HCT116 (cell line): ENCODE measurements around the gene DLX3.

ENCODE experiments used
- EZH2 ChIP-seq: fragments of 200-600 bp; sonication (generic); IDR thresholded peaks from 2 replicates; pipeline ENCODE4 v1.6.1; 2017; ENCODE audit warnings: antibody characterized with exemption, mixed run types
- RAD21 ChIP-seq: IDR thresholded peaks from 2 replicates; pipeline ENCODE4 v1.6.1; 2012; ENCODE audit warnings: low read depth, mild to moderate bottlenecking
- ZFX ChIP-seq: fragments of 450-650 bp; IDR thresholded peaks from 2 replicates; pipeline ENCODE4 v1.6.1; 2017
- TF ChIP-seq, protein P1 (sequence below): IDR thresholded peaks from 2 replicates; pipeline ENCODE4 v1.6.1; 2012
- TF ChIP-seq, protein P2 (sequence below), 3 experiments: fragments of 200-600 bp in 1 of 3; sonication (generic) in 1 of 3; IDR thresholded peaks in 2 of 3; conservative IDR thresholded peaks in 1 of 3; 2 replicates each; pipeline ENCODE4 v1.5.1; 2012 to 2017; ENCODE audit warnings: low read depth in 2 of 3, low read length in 2 of 3, antibody characterized with exemption in 1 of 3, borderline replicate concordance in 1 of 3, control low read depth in 1 of 3, mild to moderate bottlenecking in 1 of 3, mixed read lengths in 1 of 3, mixed run types in 1 of 3, moderate library complexity in 1 of 3; ENCODE audit not compliant: insufficient read depth in 1 of 3
- TF ChIP-seq, protein P3 (sequence below): IDR thresholded peaks from 2 replicates; pipeline ENCODE4 v1.6.1; 2012

DNA sequence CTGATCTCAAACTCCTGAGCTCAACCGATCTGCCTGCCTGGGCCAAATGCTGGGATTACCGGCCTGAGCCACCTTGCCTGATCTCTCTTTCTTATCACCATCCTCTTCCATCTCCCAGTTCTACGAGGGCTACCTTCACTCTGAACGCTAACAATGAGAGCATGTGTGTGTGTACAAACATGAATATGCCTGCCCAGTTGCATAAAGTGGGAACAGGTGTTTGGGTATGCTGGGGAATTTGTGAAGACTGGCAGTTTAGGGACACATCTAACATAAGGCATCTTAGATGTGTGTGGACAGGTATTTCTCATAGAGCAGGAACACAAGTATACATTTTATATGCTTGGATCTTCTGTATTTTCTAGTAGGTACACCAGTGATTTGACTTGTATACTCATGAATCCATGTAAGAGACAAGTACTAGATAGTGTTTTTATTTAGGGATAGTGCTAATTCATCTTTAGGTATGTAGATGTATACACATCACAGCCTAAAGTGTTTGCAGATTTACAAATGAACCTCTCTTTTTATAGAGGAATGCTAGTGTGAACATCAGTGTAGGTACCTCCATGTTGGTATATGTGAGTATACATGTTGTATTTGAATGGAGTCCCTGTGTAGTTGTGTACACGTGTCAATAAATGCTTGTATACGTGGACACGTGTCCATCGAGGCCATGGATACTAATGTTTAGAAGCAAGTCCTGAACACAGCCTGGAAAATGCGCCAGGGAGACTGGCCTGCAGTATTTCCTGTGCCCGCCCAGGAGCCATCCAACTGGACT, 27.2 kb downstream of the DLX3 start:
- TF ChIP-seq, protein P1, sequence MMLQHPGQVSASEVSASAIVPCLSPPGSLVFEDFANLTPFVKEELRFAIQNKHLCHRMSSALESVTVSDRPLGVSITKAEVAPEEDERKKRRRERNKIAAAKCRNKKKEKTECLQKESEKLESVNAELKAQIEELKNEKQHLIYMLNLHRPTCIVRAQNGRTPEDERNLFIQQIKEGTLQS, result no peak
- TF ChIP-seq RAD21 (no peak), EZH2 (no peak), ZFX (no peak)
- TF ChIP-seq, protein P2, sequence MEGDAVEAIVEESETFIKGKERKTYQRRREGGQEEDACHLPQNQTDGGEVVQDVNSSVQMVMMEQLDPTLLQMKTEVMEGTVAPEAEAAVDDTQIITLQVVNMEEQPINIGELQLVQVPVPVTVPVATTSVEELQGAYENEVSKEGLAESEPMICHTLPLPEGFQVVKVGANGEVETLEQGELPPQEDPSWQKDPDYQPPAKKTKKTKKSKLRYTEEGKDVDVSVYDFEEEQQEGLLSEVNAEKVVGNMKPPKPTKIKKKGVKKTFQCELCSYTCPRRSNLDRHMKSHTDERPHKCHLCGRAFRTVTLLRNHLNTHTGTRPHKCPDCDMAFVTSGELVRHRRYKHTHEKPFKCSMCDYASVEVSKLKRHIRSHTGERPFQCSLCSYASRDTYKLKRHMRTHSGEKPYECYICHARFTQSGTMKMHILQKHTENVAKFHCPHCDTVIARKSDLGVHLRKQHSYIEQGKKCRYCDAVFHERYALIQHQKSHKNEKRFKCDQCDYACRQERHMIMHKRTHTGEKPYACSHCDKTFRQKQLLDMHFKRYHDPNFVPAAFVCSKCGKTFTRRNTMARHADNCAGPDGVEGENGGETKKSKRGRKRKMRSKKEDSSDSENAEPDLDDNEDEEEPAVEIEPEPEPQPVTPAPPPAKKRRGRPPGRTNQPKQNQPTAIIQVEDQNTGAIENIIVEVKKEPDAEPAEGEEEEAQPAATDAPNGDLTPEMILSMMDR (IDR thresholded peaks at IDR 0.05 in 2 of 3, conservative IDR thresholded peaks at IDR 0.05 in 1 of 3; ENCODE audit: borderline replicate concordance in 1 of 3, insufficient read depth in 1 of 3, low read depth in 2 of 3, low read length in 2 of 3), result no peak
- TF ChIP-seq, protein P3, sequence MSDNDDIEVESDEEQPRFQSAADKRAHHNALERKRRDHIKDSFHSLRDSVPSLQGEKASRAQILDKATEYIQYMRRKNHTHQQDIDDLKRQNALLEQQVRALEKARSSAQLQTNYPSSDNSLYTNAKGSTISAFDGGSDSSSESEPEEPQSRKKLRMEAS, result peak; percentile 72
